SK-N-MC (cell line): Measurements from ENCODE around the gene GOLGB1.

Experiments
- EZH2 ChIP-seq: fragments of 200-600 bp; sonication (generic); IDR thresholded peaks from one replicate; pipeline ENCODE4 v1.6.1; 2017; ENCODE audit warnings: antibody characterized with exemption
- FOXP2 ChIP-seq: optimal IDR thresholded peaks from 2 replicates; pipeline ENCODE3; 2011; ENCODE audit warnings: mild to moderate bottlenecking, moderate library complexity; ENCODE audit not compliant: insufficient read depth; ENCODE audit errors: extremely low read length, control extremely low read depth
- POLR2AphosphoS5 ChIP-seq: IDR thresholded peaks from 2 replicates; pipeline ENCODE4 v1.6.1; 2012; ENCODE audit warnings: mild to moderate bottlenecking, low read depth, low read length, borderline replicate concordance

DNA sequence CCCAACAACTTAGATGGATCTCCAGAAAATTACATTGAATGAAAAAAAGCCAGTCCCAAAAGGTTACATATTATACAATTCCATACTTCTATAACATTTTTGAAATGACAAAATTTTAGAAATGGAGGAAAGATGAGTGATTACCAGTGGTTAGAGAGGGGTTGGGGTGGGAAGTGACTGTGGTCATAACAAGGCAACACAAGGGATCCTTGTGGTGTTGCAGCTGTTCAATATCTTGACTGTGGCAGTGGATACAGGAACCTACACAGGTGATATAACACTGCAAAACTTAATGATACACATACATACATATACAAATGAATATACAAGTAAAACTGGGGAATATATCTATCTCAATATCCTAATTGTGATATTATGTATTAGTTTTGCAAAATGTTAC lies 9.6 kb downstream of the GOLGB1 start:
- TF ChIP-seq FOXP2 = no peak
- no peak for TF ChIP-seq POLR2AphosphoS5
- TF ChIP-seq EZH2 = no peak
